Calu3 (cell line): ENCODE measurements around the gene TRMU. TPM values are rescaled to one million over a fixed set of nuclear protein-coding genes. Genes with fewer than 3 reads are reported as not detected.

Source experiments
- BruUV-seq: library from RNA; stranded (reverse); fragments of 400-500 nt; replicated peaks from 2 replicates; lab custom pipeline; 2021; lab: Mats Ljungman, UMichigan
- CTCF ChIA-PET: fragments of 300-600 bp; sonication (Branson Sonifier 250); formaldehyde crosslinking; loops from one replicate; lab custom pipeline; 2022; ENCODE audit warnings: antibody characterized with exemption; lab: Charles Lee
- DNase-seq: peaks from one replicate; pipeline ENCODE4 v3.0.0; 2022
- H3K27ac Mint-ChIP-seq: one replicate; pipeline ENCODE4 v1.8.0; 2022; ENCODE audit warnings: mixed read lengths; ENCODE audit not compliant: unreplicated experiment
- H3K27me3 Mint-ChIP-seq: one replicate; pipeline ENCODE4 v1.8.0; 2022; ENCODE audit warnings: mixed read lengths; ENCODE audit not compliant: unreplicated experiment
- H3K36me3 Mint-ChIP-seq: one replicate; pipeline ENCODE4 v1.8.0; 2022; ENCODE audit warnings: mild to moderate bottlenecking, moderate library complexity, mixed read lengths; ENCODE audit not compliant: insufficient read depth, unreplicated experiment
- H3K4me1 Mint-ChIP-seq: one replicate; pipeline ENCODE4 v1.8.0; 2022; ENCODE audit warnings: mild to moderate bottlenecking, low read depth, mixed read lengths; ENCODE audit not compliant: unreplicated experiment
- H3K4me3 Mint-ChIP-seq: one replicate; pipeline ENCODE4 v1.8.0; 2022; ENCODE audit warnings: mild to moderate bottlenecking, low read depth, moderate library complexity, mixed read lengths; ENCODE audit not compliant: unreplicated experiment
- H3K9me3 Mint-ChIP-seq: one replicate; pipeline ENCODE4 v1.8.0; 2022; ENCODE audit warnings: low read depth, mixed read lengths; ENCODE audit not compliant: unreplicated experiment
- CTCF ChIP-seq: fragments of 200-600 bp; IDR thresholded peaks from one replicate; pipeline ENCODE4 v1.8.0; 2022; ENCODE audit warnings: antibody characterized with exemption; ENCODE audit not compliant: unreplicated experiment
- intact Hi-C: fragments of 100-400 bp; cut with micrococcal nuclease; formaldehyde crosslinking; loops from one replicate; pipeline ENCODE4 v1.10.0; 2022; ENCODE audit not compliant: unreplicated experiment
- total RNA-seq: library from RNA; stranded (reverse); gene quantifications from 2 replicates; pipeline ENCODE4 v1.2.3, GENCODE V29; 2022

TRMU gene
- total RNA-seq, 1 experiment from 2014 or later = 79.6 TPM

- no peak for TF ChIP-seq CTCF
- no peak overlapping the region for H3K27ac Mint-ChIP-seq
- H3K9me3 Mint-ChIP-seq = no peaks in the 10 kb centered on the region
- no peak overlapping the region for H3K4me3 Mint-ChIP-seq
- H3K36me3 Mint-ChIP-seq = peaks cover 48% of the 10 kb centered on the region
- no peaks in the 10 kb centered on the region for H3K4me1 Mint-ChIP-seq
- CTCF ChIA-PET = no interaction called here
- BruUV-seq = no TSS peak
- H3K27me3 Mint-ChIP-seq = no peaks in the 10 kb centered on the region
- intact Hi-C loops = loop anchor here (10.0 kb wide), 1 partner anchor 324 kb away; no protein-coding TSS in a partner anchor
- no peak for DNase-seq
Measured at GRCh38 chr22:46318576-46318975, 16.9 kb upstream of the TRMU start.

- no peak overlapping the region for H3K4me3 Mint-ChIP-seq
- no peak for DNase-seq
- intact Hi-C loops = loop anchor here (10.0 kb wide), 1 partner anchor 325 kb away; no protein-coding TSS in a partner anchor
- no peak overlapping the region for H3K27ac Mint-ChIP-seq
- peaks cover 52% of the 10 kb centered on the region for H3K36me3 Mint-ChIP-seq
- CTCF ChIA-PET = no interaction called here
- H3K9me3 Mint-ChIP-seq = no peaks in the 10 kb centered on the region
- BruUV-seq = no TSS peak
- no peak for TF ChIP-seq CTCF
- no peaks in the 10 kb centered on the region for H3K4me1 Mint-ChIP-seq
- no peaks in the 10 kb centered on the region for H3K27me3 Mint-ChIP-seq
Measured at GRCh38 chr22:46319319-46319718, 16.2 kb upstream of the TRMU start.

- CTCF ChIA-PET = no interaction called here
- Mint-ChIP-seq H3K36me3 (peaks cover 59% of the 10 kb centered on the region), H3K4me3 (no peak overlapping the region), H3K27ac (no peak overlapping the region), H3K9me3 (no peaks in the 10 kb centered on the region), H3K27me3 (no peaks in the 10 kb centered on the region), H3K4me1 (no peaks in the 10 kb centered on the region)
- no TSS peak for BruUV-seq
- no peak for TF ChIP-seq CTCF
- DNase-seq = no peak
- intact Hi-C loops = no loop called here
Measured at GRCh38 chr22:46320166-46320710, 15.3 kb upstream of the TRMU start.

- peaks cover 62% of the 10 kb centered on the region for H3K36me3 Mint-ChIP-seq
- CTCF ChIA-PET = no interaction called here
- intact Hi-C loops = no loop called here
- H3K27me3 Mint-ChIP-seq = no peaks in the 10 kb centered on the region
- DNase-seq = no peak
- H3K4me1 Mint-ChIP-seq = no peaks in the 10 kb centered on the region
- TF ChIP-seq CTCF = no peak
- H3K27ac Mint-ChIP-seq = no peak overlapping the region
- H3K9me3 Mint-ChIP-seq = no peaks in the 10 kb centered on the region
- no TSS peak for BruUV-seq
- H3K4me3 Mint-ChIP-seq = no peak overlapping the region
Measured at GRCh38 chr22:46320716-46321386, 14.7 kb upstream of the TRMU start.
